Measurements from ENCODE around the gene PLCG1.

DNA sequence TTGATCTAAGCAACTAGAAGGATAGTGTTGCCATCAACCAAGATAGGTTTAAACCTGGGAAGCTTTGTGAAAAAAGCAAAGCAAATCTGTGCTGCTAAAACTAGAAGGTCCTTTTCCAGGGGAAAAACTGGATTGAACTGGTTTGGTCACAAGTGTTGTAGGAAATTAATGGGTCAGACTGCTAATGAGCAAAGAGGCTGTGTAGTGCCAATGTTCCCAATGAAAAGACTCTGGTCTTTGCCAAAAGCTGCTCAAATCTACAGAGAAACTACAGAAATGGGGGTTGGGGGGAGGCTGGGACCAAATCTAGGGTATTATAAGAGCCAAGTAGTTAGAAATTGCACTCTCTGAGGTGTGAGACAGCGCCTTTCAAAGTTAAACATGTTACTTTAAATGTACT lies 85.0 kb downstream of the PLCG1 start:
- TF ChIP-seq POLR2AphosphoS5 (IDR thresholded peaks at IDR 0.05; ENCODE audit: low read depth, low read length) (no peak), POLR2A (IDR thresholded peaks at IDR 0.05; ENCODE audit: low read depth, low read length) (no peak), TAF1 (IDR thresholded peaks at IDR 0.05; ENCODE audit: borderline replicate concordance, low read depth, low read length) (no peak)

Measured in GM12892 (cell line).